ENCODE data around the gene WDR37. TPM values are rescaled to one million over a fixed set of nuclear protein-coding genes. Genes with fewer than 3 reads are reported as not detected.
A peak's percentile ranks its signal among the peaks of the same experiment; 100 is the strongest.

WDR37 gene
- total and polyA plus RNA-seq, 2 donors from 2014 or later, result 6.0 to 23.5 TPM

DNA sequence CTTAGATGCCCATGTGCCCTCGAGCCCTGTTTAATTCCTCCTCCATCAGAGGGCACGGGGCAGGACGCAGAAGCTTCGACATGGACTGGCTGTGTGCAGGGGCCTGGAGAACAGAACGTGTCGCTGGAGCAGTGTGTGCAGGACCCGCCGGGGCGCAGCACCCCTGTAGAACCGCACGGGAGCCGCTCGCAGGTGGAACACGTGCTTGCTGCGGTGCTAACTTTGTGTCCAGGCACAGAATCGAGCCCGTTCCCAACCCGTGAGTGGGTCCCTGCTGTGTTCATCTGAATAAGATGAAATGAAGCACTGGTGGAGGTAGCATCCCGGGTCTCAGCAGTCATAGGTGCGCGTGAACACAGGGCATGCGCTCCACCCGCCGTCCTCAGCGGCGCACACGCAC, 116.9 kb downstream of the WDR37 start:
- Histone ChIP-seq H3K27me3 (ENCODE audit: control insufficient read depth, insufficient read depth, low read length) (no peaks in the 10 kb centered on the region), H3K27ac (ENCODE audit: low read depth in 2 of 2, low read length in 2 of 2) (no peak overlapping the region), H3K4me1 (ENCODE audit: control insufficient read depth in 2 of 3, insufficient read depth in 2 of 3, low read depth in 1 of 3, low read length in 3 of 3) (no peaks in the 10 kb centered on the region), H3K36me3 (ENCODE audit: control insufficient read depth in 2 of 3, insufficient read depth in 3 of 3, low read length in 3 of 3) (no peaks in the 10 kb centered on the region), H3K4me3 (ENCODE audit: low read length in 3 of 3) (no peak overlapping the region), H3K9me3 (ENCODE audit: control insufficient read depth in 2 of 3, insufficient read depth in 1 of 3, low read length in 3 of 3) (no peaks in the 10 kb centered on the region), H3K9ac (ENCODE audit: low read length in 3 of 3) (no peak overlapping the region)
- intact Hi-C loops (cut with DNase I), result no loop called here
- DNase-seq, result peak in 2 of 5 donors; percentile 32 to 51
- TF ChIP-seq, protein P1, sequence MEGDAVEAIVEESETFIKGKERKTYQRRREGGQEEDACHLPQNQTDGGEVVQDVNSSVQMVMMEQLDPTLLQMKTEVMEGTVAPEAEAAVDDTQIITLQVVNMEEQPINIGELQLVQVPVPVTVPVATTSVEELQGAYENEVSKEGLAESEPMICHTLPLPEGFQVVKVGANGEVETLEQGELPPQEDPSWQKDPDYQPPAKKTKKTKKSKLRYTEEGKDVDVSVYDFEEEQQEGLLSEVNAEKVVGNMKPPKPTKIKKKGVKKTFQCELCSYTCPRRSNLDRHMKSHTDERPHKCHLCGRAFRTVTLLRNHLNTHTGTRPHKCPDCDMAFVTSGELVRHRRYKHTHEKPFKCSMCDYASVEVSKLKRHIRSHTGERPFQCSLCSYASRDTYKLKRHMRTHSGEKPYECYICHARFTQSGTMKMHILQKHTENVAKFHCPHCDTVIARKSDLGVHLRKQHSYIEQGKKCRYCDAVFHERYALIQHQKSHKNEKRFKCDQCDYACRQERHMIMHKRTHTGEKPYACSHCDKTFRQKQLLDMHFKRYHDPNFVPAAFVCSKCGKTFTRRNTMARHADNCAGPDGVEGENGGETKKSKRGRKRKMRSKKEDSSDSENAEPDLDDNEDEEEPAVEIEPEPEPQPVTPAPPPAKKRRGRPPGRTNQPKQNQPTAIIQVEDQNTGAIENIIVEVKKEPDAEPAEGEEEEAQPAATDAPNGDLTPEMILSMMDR (IDR thresholded peaks at IDR 0.05; ENCODE audit: borderline replicate concordance, extremely low read depth, insufficient read depth), result no peak
- no peak for FAIRE-seq

DNA sequence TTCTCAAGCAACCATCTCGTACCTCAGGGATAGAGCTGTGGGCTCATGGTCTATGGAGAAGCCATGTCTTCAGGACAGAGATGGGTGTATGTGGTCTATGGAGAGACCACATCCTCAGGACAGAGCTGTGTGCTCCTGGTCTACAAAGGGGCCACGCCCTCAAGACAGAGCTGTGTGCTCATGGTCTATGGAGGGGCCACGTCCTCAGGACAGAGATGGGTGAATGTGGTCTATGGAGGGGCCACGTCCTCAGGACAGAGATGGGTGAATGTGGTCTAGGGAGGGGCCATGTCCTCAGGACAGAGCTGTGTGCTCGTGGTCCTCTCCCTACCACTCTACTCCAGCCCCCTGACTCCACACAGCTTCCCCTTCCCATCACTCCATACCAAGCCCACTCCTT, 117.8 kb downstream of the WDR37 start:
- Histone ChIP-seq H3K4me3 (ENCODE audit: low read length in 3 of 3) (no peak overlapping the region), H3K9me3 (ENCODE audit: control insufficient read depth in 2 of 3, insufficient read depth in 1 of 3, low read length in 3 of 3) (no peaks in the 10 kb centered on the region), H3K27ac (ENCODE audit: low read depth in 2 of 2, low read length in 2 of 2) (no peak overlapping the region), H3K9ac (ENCODE audit: low read length in 3 of 3) (no peak overlapping the region), H3K27me3 (ENCODE audit: control insufficient read depth, insufficient read depth, low read length) (no peaks in the 10 kb centered on the region), H3K4me1 (ENCODE audit: control insufficient read depth in 2 of 3, insufficient read depth in 2 of 3, low read depth in 1 of 3, low read length in 3 of 3) (no peaks in the 10 kb centered on the region), H3K36me3 (ENCODE audit: control insufficient read depth in 2 of 3, insufficient read depth in 3 of 3, low read length in 3 of 3) (no peaks in the 10 kb centered on the region)
- TF ChIP-seq, protein P1 (IDR thresholded peaks at IDR 0.05; ENCODE audit: borderline replicate concordance, extremely low read depth, insufficient read depth), result no peak
- FAIRE-seq, result no peak
- intact Hi-C loops (cut with DNase I), result no loop called here
- DNase-seq, result peak in 1 of 5 donors; percentile 32

DNA sequence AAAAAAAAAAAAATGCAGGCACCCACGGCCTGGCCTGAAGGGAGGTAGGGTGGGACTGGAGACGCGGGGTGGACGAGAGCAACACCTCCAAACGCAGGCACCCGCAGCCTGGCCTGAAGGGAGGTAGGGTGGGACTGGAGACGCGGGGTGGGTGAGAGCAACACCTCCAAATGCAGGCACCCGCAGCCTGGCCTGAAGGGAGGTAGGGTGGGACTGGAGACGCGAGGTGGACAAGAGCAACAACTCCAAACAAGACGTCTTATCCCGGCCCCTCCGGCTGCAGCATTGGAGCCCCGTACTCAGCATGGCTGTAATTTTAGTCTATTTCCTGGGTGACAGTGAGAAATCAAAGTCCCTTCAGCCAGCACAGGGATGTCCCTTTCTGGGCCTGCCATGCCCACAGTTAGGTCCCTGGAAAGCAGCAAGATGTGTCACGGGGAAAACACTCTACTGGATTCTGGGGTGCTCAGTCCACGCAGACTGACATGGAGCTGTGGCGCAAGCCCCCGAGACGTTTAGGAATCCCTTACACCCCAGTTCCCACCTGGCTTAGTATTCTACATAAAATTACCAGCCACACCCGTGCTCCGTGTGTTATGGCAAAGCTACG, 119.9 kb downstream of the WDR37 start:
- no peak overlapping the region for H3K4me3 ChIP-seq (ENCODE audit: low read length in 3 of 3)
- FAIRE-seq (no peak), DNase-seq (peak in 1 of 5 donors; percentile 37)
- TF ChIP-seq, protein P1 (IDR thresholded peaks at IDR 0.05; ENCODE audit: borderline replicate concordance, extremely low read depth, insufficient read depth), result no peak
- no peak overlapping the region for H3K27ac ChIP-seq (ENCODE audit: low read depth in 2 of 2, low read length in 2 of 2)
- H3K27me3 ChIP-seq (ENCODE audit: control insufficient read depth, insufficient read depth, low read length), result no peaks in the 10 kb centered on the region
- intact Hi-C loops (cut with DNase I), result no loop called here
- no peaks in the 10 kb centered on the region for H3K4me1 ChIP-seq (ENCODE audit: control insufficient read depth in 2 of 3, insufficient read depth in 2 of 3, low read depth in 1 of 3, low read length in 3 of 3)
- H3K9me3 ChIP-seq (ENCODE audit: control insufficient read depth in 2 of 3, insufficient read depth in 1 of 3, low read length in 3 of 3), result no peaks in the 10 kb centered on the region
- no peak overlapping the region for H3K9ac ChIP-seq (ENCODE audit: low read length in 3 of 3)
- H3K36me3 ChIP-seq (ENCODE audit: control insufficient read depth in 2 of 3, insufficient read depth in 3 of 3, low read length in 3 of 3), result no peaks in the 10 kb centered on the region

DNA sequence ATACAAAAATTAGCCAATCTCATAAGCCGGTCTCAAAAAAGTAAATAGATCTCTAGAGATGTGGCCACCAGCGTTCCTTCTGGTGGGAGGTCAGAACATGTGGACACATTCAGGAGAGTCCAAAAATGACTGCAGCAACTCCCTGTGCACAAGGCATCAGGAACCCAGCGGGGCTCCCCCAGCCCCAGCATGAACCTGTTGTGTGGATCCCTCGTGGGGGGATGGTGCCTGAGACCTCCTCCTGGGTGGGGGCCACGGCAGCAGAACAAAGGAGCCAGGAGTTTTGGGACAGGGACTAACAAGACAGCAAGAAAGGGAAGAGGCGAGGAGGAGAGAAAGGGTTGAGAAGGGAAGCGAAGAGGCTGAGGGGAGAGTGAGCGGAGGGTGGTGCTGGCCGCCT, 121.8 kb downstream of the WDR37 start:
- TF ChIP-seq, protein P1 (IDR thresholded peaks at IDR 0.05; ENCODE audit: borderline replicate concordance, extremely low read depth, insufficient read depth), result no peak
- DNase-seq (no peak), FAIRE-seq (no peak)
- Histone ChIP-seq H3K9me3 (ENCODE audit: control insufficient read depth in 2 of 3, insufficient read depth in 1 of 3, low read length in 3 of 3) (no peaks in the 10 kb centered on the region), H3K27ac (ENCODE audit: low read depth in 2 of 2, low read length in 2 of 2) (no peak overlapping the region), H3K9ac (ENCODE audit: low read length in 3 of 3) (no peak overlapping the region), H3K36me3 (ENCODE audit: control insufficient read depth in 2 of 3, insufficient read depth in 3 of 3, low read length in 3 of 3) (no peaks in the 10 kb centered on the region), H3K4me3 (ENCODE audit: low read length in 3 of 3) (no peak overlapping the region), H3K4me1 (ENCODE audit: control insufficient read depth in 2 of 3, insufficient read depth in 2 of 3, low read depth in 1 of 3, low read length in 3 of 3) (no peaks in the 10 kb centered on the region), H3K27me3 (ENCODE audit: control insufficient read depth, insufficient read depth, low read length) (no peaks in the 10 kb centered on the region)
- intact Hi-C loops (cut with DNase I), result no loop called here

Data from kidney (tissue), 14 donors.